ENCODE measurements around the gene NETO1.

Gene NETO1

GRCh38 chr18:72738136-72738535 is 129.7 kb downstream of the NETO1 start:
- in situ Hi-C loops (cut with MboI; ENCODE audit: low sequenced_read_pairs): no loop called here

GRCh38 chr18:72727776-72728175 is 140.0 kb downstream of the NETO1 start:
- in situ Hi-C loops (cut with MboI; ENCODE audit: low sequenced_read_pairs): no loop called here

GRCh38 chr18:72727038-72727655 is 140.6 kb downstream of the NETO1 start:
- in situ Hi-C loops (cut with MboI; ENCODE audit: low sequenced_read_pairs): no loop called here

- in situ Hi-C loops (cut with MboI; ENCODE audit: low sequenced_read_pairs): no loop called here
These were observed 141.6 kb downstream of the NETO1 start for GRCh38 chr18:72726201-72726600.

- in situ Hi-C loops (cut with MboI; ENCODE audit: low sequenced_read_pairs): no loop called here
These were observed 146.5 kb downstream of the NETO1 start for GRCh38 chr18:72721330-72721729.

GRCh38 chr18:72720116-72720515 is 147.7 kb downstream of the NETO1 start:
- in situ Hi-C loops (cut with MboI; ENCODE audit: low sequenced_read_pairs): no loop called here

- in situ Hi-C loops (cut with MboI; ENCODE audit: low sequenced_read_pairs): no loop called here
These were observed 163.6 kb downstream of the NETO1 start for GRCh38 chr18:72704202-72704601.

- in situ Hi-C loops (cut with MboI; ENCODE audit: low sequenced_read_pairs): no loop called here
These were observed 166.7 kb downstream of the NETO1 start for GRCh38 chr18:72700961-72701710.

GRCh38 chr18:72697706-72698105 is 170.1 kb downstream of the NETO1 start:
- in situ Hi-C loops (cut with MboI; ENCODE audit: low sequenced_read_pairs): no loop called here

- in situ Hi-C loops (cut with MboI; ENCODE audit: low sequenced_read_pairs): no loop called here
These were observed 175.2 kb downstream of the NETO1 start for GRCh38 chr18:72692595-72692994.
